Hepatocyte (in vitro differentiated cells): Measurements from ENCODE around the gene CMIP.

Experiments used
- CTCF ChIP-seq: fragments of 200-600 bp; sonication (generic); IDR thresholded peaks from 2 replicates; pipeline ENCODE4 v1.5.1; 2016; ENCODE audit warnings: antibody characterized with exemption, mild to moderate bottlenecking; ENCODE audit not compliant: poor library complexity
- EZH2 ChIP-seq: fragments of 200-600 bp; sonication (generic); IDR thresholded peaks from 2 replicates; pipeline ENCODE4 v1.6.1; 2016; ENCODE audit warnings: antibody characterized with exemption, mild to moderate bottlenecking, borderline replicate concordance

- TF ChIP-seq CTCF (no peak), EZH2 (no peak)
Observed at GRCh38 chr16:81484908-81485624, 40.5 kb downstream of the CMIP start.
